Common myeloid progenitor, CD34-positive (primary cell): ENCODE data around the gene SYCE3.

Experiments
- CTCF ChIA-PET: fragments of 350-600 bp; sonication (Branson Sonifier 250); formaldehyde crosslinking; loops from one replicate; lab custom pipeline; 2021; ENCODE audit warnings: antibody characterized with exemption; lab: Charles Lee
- POLR2A ChIA-PET: fragments of 350-600 bp; sonication (Branson Sonifier 250); formaldehyde crosslinking; loops from one replicate; lab custom pipeline; 2021; ENCODE audit warnings: antibody characterized with exemption; lab: Charles Lee
- DNase-seq, 3 donors: peaks; one replicate each; pipeline versions ENCODE4 v3.0.0 to v3.0.0-alpha.2; 2013
- H3K27ac ChIP-seq, 2 experiments: 1 replicate in 1 of 2; 2 replicates in 1 of 2; pipeline ENCODE4 v1.7.0; 2013; ENCODE audit warnings: inconsistent platforms in 2 of 2, low read length in 2 of 2, mild to moderate bottlenecking in 2 of 2, low read depth in 1 of 2, moderate library complexity in 1 of 2; ENCODE audit not compliant: severe bottlenecking in 2 of 2, insufficient read depth in 1 of 2, poor library complexity in 1 of 2
- H3K27me3 ChIP-seq, 5 experiments: replicated peaks in 2 of 5; 1 replicate in 3 of 5; 2 replicates in 2 of 5; pipeline versions ENCODE4 v1.6.1 to v1.7.0; 2013; ENCODE audit warnings: low read length in 4 of 5, mild to moderate bottlenecking in 2 of 5, moderate library complexity in 2 of 5, inconsistent platforms in 1 of 5; ENCODE audit not compliant: insufficient read depth in 5 of 5, control insufficient read depth in 4 of 5
- H3K36me3 ChIP-seq, 4 experiments: 1 replicate in 2 of 4; 2 replicates in 2 of 4; pipeline versions ENCODE4 v1.6.1 to v1.7.0; 2013; ENCODE audit warnings: low read length in 3 of 4, control low read depth in 1 of 4, mild to moderate bottlenecking in 1 of 4; ENCODE audit not compliant: control insufficient read depth in 4 of 4, insufficient read depth in 4 of 4
- H3K4me1 ChIP-seq, 4 experiments: 1 replicate in 3 of 4; 2 replicates in 1 of 4; pipeline versions ENCODE4 v1.6.1 to v1.7.1; 2013; ENCODE audit warnings: low read length in 3 of 4, mild to moderate bottlenecking in 3 of 4, control low read depth in 1 of 4, inconsistent platforms in 1 of 4, moderate library complexity in 1 of 4; ENCODE audit not compliant: control insufficient read depth in 4 of 4, insufficient read depth in 4 of 4; ENCODE audit errors: control extremely low read depth in 1 of 4
- H3K4me3 ChIP-seq, 7 experiments: 1 replicate in 4 of 7; 2 replicates in 3 of 7; pipeline versions ENCODE4 v1.5.1 to v1.7.0; 2013; ENCODE audit warnings: mild to moderate bottlenecking in 7 of 7, low read length in 6 of 7, moderate library complexity in 6 of 7, inconsistent platforms in 2 of 7, low read depth in 2 of 7, control low read depth in 1 of 7; ENCODE audit not compliant: insufficient read depth in 4 of 7, control insufficient read depth in 1 of 7; ENCODE audit errors: extremely low read depth in 1 of 7
- H3K9me3 ChIP-seq, 5 experiments: 1 replicate in 4 of 5; 2 replicates in 1 of 5; pipeline versions ENCODE4 v1.6.1 to v1.7.1; 2013; ENCODE audit warnings: low read length in 4 of 5, mild to moderate bottlenecking in 2 of 5, inconsistent platforms in 1 of 5, low read depth in 1 of 5, moderate library complexity in 1 of 5; ENCODE audit not compliant: control insufficient read depth in 4 of 5, insufficient read depth in 2 of 5; ENCODE audit errors: control extremely low read depth in 1 of 5
- WGBS: methylation state at CpG from one replicate; pipeline ENCODE4 v1.1.5; 2013; ENCODE audit not compliant: insufficient coverage; 5-methylcytosine and 5-hydroxymethylcytosine counted together

Gene SYCE3

DNA sequence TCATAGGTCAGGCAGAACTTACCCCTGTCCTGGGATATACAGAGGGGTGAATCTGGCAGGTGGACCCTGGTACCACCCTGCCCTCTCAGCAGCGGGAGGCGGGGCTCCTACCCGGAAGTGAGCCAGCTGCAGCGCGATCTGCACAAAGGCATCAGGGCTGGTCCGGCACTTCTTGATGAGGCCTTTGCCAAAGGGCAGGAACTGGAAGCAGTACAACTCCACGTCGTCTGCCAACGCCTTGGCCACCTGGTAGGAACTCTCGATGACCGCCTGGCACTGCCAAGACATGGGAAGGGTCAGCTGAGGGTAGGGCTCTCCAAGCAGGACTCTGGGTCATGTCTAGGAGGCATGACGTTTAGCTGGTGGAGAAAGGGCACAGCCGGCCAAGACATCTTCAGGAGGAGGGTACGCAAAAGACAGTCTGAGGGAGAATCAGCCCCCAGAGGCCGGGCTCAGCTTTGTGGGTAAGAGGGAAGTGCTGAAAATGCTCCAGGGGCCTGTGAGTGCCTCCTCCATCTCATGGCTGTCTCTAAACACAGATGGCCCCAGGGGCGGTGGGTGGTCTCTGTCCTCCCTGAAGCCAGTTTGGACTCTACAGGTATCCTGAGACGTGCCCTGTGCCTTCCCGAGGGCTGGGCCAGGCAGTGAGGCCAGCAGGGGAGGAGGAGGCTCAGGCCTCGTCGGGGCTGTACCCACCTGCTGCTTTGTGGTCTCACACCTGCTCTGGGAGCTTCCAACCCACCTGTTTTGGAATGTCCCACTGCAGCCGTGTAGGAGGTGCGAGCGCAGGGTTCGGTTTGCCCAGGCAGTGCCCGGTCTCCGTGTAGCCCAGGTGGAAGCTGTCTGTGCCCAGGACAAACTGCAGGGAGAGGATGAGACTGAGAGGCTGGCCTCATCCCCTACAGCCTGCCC, 8.8 kb upstream of the SYCE3 start:
- no peak overlapping the region for H3K4me3 ChIP-seq
- DNase-seq = no peak
- no peak overlapping the region for H3K27ac ChIP-seq
- H3K27me3 ChIP-seq = no peaks in the 10 kb centered on the region
- ChIA-PET CTCF (interaction anchor here (1.0 to 3.0 kb wide), 4 partner anchors 8 to 49 kb away, joined by 3 to 14 read pairs (median 4); partner anchors contain the start of gene SYCE3), POLR2A (no interaction called here)
- H3K4me1 ChIP-seq = no peaks in the 10 kb centered on the region
- peaks cover 0 to 66% (median 26%) of the 10 kb centered on the region in 4 experiments for H3K36me3 ChIP-seq
- 97% methylated on average over 26 of the region's 26 CpGs for WGBS
- no peaks in the 10 kb centered on the region for H3K9me3 ChIP-seq

DNA sequence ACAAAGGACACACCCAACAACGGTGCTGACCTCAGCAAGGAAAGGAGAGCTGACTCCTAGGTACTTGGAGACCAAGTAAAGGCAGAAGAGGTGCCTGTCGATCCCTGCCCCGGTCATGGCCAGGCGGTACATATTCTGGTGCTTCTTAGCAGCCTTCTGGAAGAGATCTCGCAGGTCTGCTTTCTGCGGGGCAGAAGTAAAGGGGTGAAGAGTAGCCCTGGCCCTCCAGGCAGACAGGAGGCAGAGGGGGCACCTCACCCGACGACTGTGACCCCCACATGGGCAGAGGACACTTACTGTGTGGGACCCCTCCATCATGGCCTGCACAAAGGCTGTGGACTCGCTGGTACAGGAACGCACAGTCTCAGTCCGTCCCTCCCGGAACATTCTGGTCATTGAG, 8.1 kb upstream of the SYCE3 start:
- peaks cover 0 to 63% (median 26%) of the 10 kb centered on the region in 4 experiments for H3K36me3 ChIP-seq
- WGBS = 98% methylated on average over 12 of the region's 12 CpGs
- H3K4me3 ChIP-seq = no peak overlapping the region
- H3K27me3 ChIP-seq = no peaks in the 10 kb centered on the region
- no peaks in the 10 kb centered on the region for H3K4me1 ChIP-seq
- no peaks in the 10 kb centered on the region for H3K9me3 ChIP-seq
- POLR2A ChIA-PET = no interaction called here
- no peak overlapping the region for H3K27ac ChIP-seq
- no peak for DNase-seq
- CTCF ChIA-PET = interaction anchor here (1.0 to 3.0 kb wide), 3 partner anchors 7 to 50 kb away, joined by 3 to 14 read pairs (median 4); partner anchors contain the start of gene SYCE3

DNA sequence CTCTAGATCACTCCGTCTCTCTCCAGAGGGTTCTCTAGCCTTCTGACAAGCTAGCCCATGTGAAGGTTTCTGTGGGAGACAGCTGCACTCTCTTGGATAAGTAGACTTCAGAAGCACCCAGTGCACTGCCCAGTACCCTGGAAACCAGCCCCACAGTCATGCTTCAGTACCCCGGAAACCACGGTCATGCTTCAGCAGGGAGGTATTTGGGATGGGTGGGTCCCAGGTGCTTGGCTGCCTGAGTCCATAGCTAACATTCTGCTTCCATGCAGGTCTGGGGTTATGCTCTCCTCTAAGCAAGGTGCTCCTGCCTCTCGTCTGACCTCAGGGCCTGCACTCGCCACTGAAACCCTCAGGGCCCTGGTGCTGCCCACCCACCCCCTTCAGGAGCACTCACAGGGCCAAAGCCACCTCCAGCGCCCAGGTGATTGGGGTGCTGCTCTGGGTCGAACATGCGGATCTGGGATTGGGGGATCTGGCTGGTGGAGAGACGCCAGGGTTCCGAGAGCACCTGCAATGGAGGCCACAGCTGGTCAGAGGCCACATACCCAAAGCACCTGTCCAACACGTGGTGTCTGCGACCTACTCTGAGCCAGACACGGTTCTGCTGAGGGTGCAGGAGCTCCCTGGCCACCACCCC, 7.3 kb upstream of the SYCE3 start:
- POLR2A ChIA-PET = interaction anchor here (1.0 kb wide), 1 partner anchor 12 kb away, joined by 3 read pairs; the partner anchor contains the start of gene CHKB
- no peaks in the 10 kb centered on the region for H3K9me3 ChIP-seq
- H3K27me3 ChIP-seq = no peaks in the 10 kb centered on the region
- CTCF ChIA-PET = interaction anchor here (1.0 kb wide), 1 partner anchor 32 kb away, joined by 3 read pairs; no protein-coding TSS in a partner anchor
- 98% methylated on average over 9 of the region's 13 CpGs for WGBS
- H3K4me1 ChIP-seq = no peaks in the 10 kb centered on the region
- H3K36me3 ChIP-seq = peaks cover 0 to 57% (median 26%) of the 10 kb centered on the region in 4 experiments
- no peak overlapping the region for H3K4me3 ChIP-seq
- no peak for DNase-seq
- H3K27ac ChIP-seq = no peak overlapping the region

DNA sequence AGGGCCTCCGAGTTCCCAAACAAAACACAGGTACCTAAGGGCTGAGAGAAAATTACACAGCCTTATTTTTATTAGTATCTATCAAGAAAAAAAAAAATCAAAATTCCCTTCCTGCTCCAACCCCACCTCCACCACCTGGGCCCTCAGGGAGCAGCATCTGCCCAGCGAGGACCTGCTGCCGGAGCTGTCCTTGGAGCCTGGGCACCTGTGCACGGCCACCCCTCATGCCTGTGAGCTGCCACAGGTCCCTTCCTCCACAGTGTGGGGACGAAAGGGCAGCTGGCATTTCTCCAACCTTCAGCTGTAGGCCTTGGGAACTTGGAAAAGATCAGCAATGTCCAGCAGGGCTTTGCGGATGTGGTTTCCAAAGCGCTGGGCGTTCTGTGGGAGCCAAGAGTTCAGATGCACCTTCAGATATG, 6.3 kb upstream of the SYCE3 start:
- DNase-seq = no peak
- no peak overlapping the region for H3K27ac ChIP-seq
- H3K36me3 ChIP-seq = peaks cover 0 to 54% (median 24%) of the 10 kb centered on the region in 4 experiments
- no peak overlapping the region for H3K4me3 ChIP-seq
- H3K27me3 ChIP-seq = no peaks in the 10 kb centered on the region
- H3K9me3 ChIP-seq = no peaks in the 10 kb centered on the region
- POLR2A ChIA-PET = interaction anchor here (1.0 kb wide), 1 partner anchor 13 kb away, joined by 3 read pairs; the partner anchor contains the start of gene CHKB
- 96% methylated on average over 7 of the region's 8 CpGs for WGBS
- CTCF ChIA-PET = interaction anchor here (1.2 kb wide), 1 partner anchor 43 kb away, joined by 3 read pairs; the partner anchor contains the start of gene SCO2
- peaks cover 0 to under 1% (median 0%) of the 10 kb centered on the region in 4 experiments for H3K4me1 ChIP-seq

DNA sequence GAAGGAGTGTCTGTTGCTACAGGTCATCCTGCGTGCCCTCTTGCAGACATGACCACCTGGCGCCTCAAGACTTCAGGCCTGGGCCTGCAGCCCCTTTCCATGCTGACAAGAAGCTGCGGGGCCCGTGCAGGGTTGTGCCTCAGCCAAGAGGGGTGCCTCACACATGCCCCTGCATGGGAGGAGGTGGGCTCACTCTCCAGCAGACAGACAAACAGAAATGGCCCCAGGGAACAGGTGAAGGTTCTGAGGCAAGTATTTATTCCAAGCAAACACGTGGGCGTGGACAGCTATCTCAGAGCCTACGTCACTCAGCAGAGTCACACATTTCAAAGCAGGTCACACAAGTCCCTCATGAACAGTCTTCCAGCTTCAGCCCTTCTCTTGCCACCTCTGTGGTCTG, 5.9 kb upstream of the SYCE3 start:
- POLR2A ChIA-PET = no interaction called here
- CTCF ChIA-PET = interaction anchor here (0.6 to 1.2 kb wide), 3 partner anchors 24 to 45 kb away, joined by 3 read pairs; partner anchors contain the start of gene SCO2
- DNase-seq = no peak

DNA sequence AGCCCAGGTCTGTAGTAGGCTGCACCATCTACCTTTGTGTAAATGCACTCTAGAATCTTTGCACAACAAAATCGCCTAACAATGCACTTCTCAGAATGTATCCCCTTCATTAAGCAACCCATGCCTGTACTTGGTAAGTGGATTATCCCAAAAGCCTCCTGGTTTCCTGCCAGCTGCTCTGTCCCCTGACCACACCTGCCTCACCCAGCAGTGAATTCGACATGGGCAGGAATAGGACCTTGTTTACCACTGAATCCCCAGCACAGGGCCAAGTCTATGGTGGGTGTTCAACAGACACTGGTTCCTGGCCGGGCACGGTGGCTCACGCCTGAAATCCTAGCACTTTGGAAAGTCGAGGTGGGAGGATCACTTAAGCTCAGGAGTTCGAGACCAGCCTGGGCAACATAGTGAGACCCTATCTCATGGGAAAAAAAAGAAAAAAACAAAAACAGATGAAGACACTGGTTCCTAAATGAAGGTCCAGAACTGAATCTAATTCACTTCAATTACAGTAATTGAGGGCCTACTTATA, 5.1 kb upstream of the SYCE3 start:
- no peaks in the 10 kb centered on the region for H3K9me3 ChIP-seq
- DNase-seq = no peak
- peaks cover 0 to 12% (median 9%) of the 10 kb centered on the region in 4 experiments for H3K4me1 ChIP-seq
- peaks cover 0 to 43% (median 22%) of the 10 kb centered on the region in 4 experiments for H3K36me3 ChIP-seq
- WGBS = 96% methylated on average over 5 of the region's 7 CpGs
- CTCF ChIA-PET = interaction anchor here (0.6 to 1.1 kb wide), 2 partner anchors 23 to 337 kb away, joined by 3 to 5 read pairs; no protein-coding TSS in a partner anchor
- POLR2A ChIA-PET = no interaction called here
- no peak overlapping the region for H3K27ac ChIP-seq
- peaks cover 0 to 5% (median 0%) of the 10 kb centered on the region in 5 experiments for H3K27me3 ChIP-seq
- no peak overlapping the region for H3K4me3 ChIP-seq

More for the DNA sequence above, 5.9 kb upstream of the SYCE3 start:
- peaks cover 0 to 2% (median 0%) of the 10 kb centered on the region in 5 experiments for H3K27me3 ChIP-seq
- peaks cover 0 to 50% (median 23%) of the 10 kb centered on the region in 4 experiments for H3K36me3 ChIP-seq
- H3K9me3 ChIP-seq = no peaks in the 10 kb centered on the region
- peaks cover 0 to 4% (median 2%) of the 10 kb centered on the region in 4 experiments for H3K4me1 ChIP-seq
- H3K27ac ChIP-seq = no peak overlapping the region
- 100% methylated on average over 4 of the region's 7 CpGs for WGBS
- H3K4me3 ChIP-seq = no peak overlapping the region
